B cell (primary cell): Measurements from ENCODE around the gene CHAC1. TPM values are rescaled to one million over a fixed set of nuclear protein-coding genes. Genes with fewer than 3 reads are reported as not detected.

Experiments used
- ATAC-seq: fragments of 200-7000 bp; cut with Tn5 transposase; one replicate; pipeline ENCODE4 v1.10.0; 2021; ENCODE audit warnings: low read depth, mild to moderate bottlenecking, moderate number of reproducible peaks, moderate library complexity
- CTCF ChIA-PET: fragments of 350-600 bp; sonication (Branson Sonifier 250); formaldehyde crosslinking; loops from one replicate; lab custom pipeline; 2021; ENCODE audit warnings: antibody characterized with exemption, inconsistent platforms; lab: Charles Lee
- POLR2A ChIA-PET: fragments of 350-600 bp; sonication (Branson Sonifier 250); formaldehyde crosslinking; loops from one replicate; lab custom pipeline; 2021; ENCODE audit warnings: antibody characterized with exemption; lab: Charles Lee
- DNase-seq: peaks from one replicate; pipeline ENCODE4 v3.0.0; 2013
- H2AFZ ChIP-seq: 2 replicates; pipeline ENCODE4 v1.6.1; 2012; ENCODE audit warnings: mild to moderate bottlenecking, low read depth, low read length; ENCODE audit not compliant: insufficient read depth, poor library complexity, severe bottlenecking
- H3K27ac ChIP-seq, 2 donors: 1 replicate in 1 of 2; 2 replicates in 1 of 2; pipeline ENCODE4 v1.5.1; 2012 to 2013; ENCODE audit warnings: low read length in 2 of 2, mild to moderate bottlenecking in 2 of 2, moderate library complexity in 1 of 2
- H3K27me3 ChIP-seq, 4 experiments: fragments of 200-600 bp in 1 of 4; sonication (generic) in 1 of 4; replicated peaks in 1 of 4; 1 replicate in 2 of 4; 2 replicates in 2 of 4; pipeline versions ENCODE4 v1.6.1 to v1.7.0; 2013 to 2016; ENCODE audit warnings: low read length in 3 of 4, mild to moderate bottlenecking in 2 of 4, mixed read lengths in 1 of 4, moderate library complexity in 1 of 4; ENCODE audit not compliant: insufficient read depth in 4 of 4, control insufficient read depth in 3 of 4; ENCODE audit errors: control extremely low read depth in 1 of 4
- H3K36me3 ChIP-seq, 2 experiments: replicated peaks in 1 of 2; 1 replicate in 1 of 2; 2 replicates in 1 of 2; pipeline versions ENCODE4 v1.6.1 to v1.7.1; 2013; ENCODE audit warnings: low read length in 1 of 2; ENCODE audit not compliant: insufficient read depth in 2 of 2, control insufficient read depth in 1 of 2; ENCODE audit errors: control extremely low read depth in 1 of 2, extremely low read depth in 1 of 2
- H3K4me1 ChIP-seq, 2 donors: fragments of 200-600 bp in 1 of 2; sonication (generic) in 1 of 2; 1 replicate in 1 of 2; 2 replicates in 1 of 2; pipeline versions ENCODE4 v1.5.1 to v1.6.1; 2013 to 2017; ENCODE audit warnings: low read length in 2 of 2; ENCODE audit not compliant: control insufficient read depth in 2 of 2, insufficient read depth in 2 of 2
- H3K4me2 ChIP-seq: replicated peaks from 2 replicates; pipeline ENCODE3; 2012; ENCODE audit warnings: mild to moderate bottlenecking, low read depth, low read length; ENCODE audit not compliant: poor library complexity, severe bottlenecking
- H3K4me3 ChIP-seq, 5 experiments: fragments of 200-600 bp in 1 of 5; sonication (generic) in 1 of 5; 1 replicate in 3 of 5; 2 replicates in 2 of 5; pipeline versions ENCODE4 v1.5.1 to v1.7.0; 2011 to 2016; ENCODE audit warnings: low read length in 4 of 5, mild to moderate bottlenecking in 4 of 5, low read depth in 2 of 5, control low read depth in 1 of 5, moderate library complexity in 1 of 5; ENCODE audit not compliant: insufficient read depth in 1 of 5; ENCODE audit errors: control extremely low read depth in 1 of 5, extremely low read depth in 1 of 5
- H3K79me2 ChIP-seq: fragments of 200-600 bp; sonication (generic); one replicate; pipeline ENCODE4 v1.6.0; 2016; ENCODE audit warnings: low read length; ENCODE audit not compliant: control insufficient read depth, insufficient read depth
- H3K9ac ChIP-seq: fragments of 200-600 bp; sonication (generic); 2 replicates; pipeline ENCODE4 v1.6.1; 2017; ENCODE audit warnings: mild to moderate bottlenecking, low read length, moderate library complexity
- H3K9me3 ChIP-seq, 3 donors: one replicate each; pipeline versions ENCODE4 v1.6.1 to v1.7.1; 2013; ENCODE audit warnings: low read length in 2 of 3; ENCODE audit not compliant: control insufficient read depth in 2 of 3, insufficient read depth in 1 of 3; ENCODE audit errors: control extremely low read depth in 1 of 3
- H4K20me1 ChIP-seq: 2 replicates; pipeline ENCODE4 v1.6.0; 2012; ENCODE audit warnings: mild to moderate bottlenecking, low read length; ENCODE audit not compliant: insufficient read depth, control insufficient read depth, poor library complexity, severe bottlenecking
- H3K27ac Mint-ChIP-seq: one replicate; pipeline ENCODE4 v1.8.0; 2021; ENCODE audit warnings: mixed read lengths
- H3K27me3 Mint-ChIP-seq: one replicate; pipeline ENCODE4 v1.8.0; 2021; ENCODE audit warnings: mixed read lengths
- H3K4me1 Mint-ChIP-seq: one replicate; pipeline ENCODE4 v1.8.0; 2021; ENCODE audit warnings: mixed read lengths
- H3K4me3 Mint-ChIP-seq: one replicate; pipeline ENCODE4 v1.8.0; 2021; ENCODE audit warnings: mixed read lengths
- H3K9me3 Mint-ChIP-seq: one replicate; pipeline ENCODE4 v1.8.0; 2022; ENCODE audit warnings: mixed read lengths; ENCODE audit not compliant: insufficient read depth
- CTCF ChIP-seq: fragments of 200-600 bp; IDR thresholded peaks from one replicate; pipeline ENCODE4 v1.8.0; 2022; ENCODE audit warnings: antibody characterized with exemption, mild to moderate bottlenecking
- EZH2 ChIP-seq: IDR thresholded peaks from 2 replicates; pipeline ENCODE4 v1.6.1; 2012; ENCODE audit warnings: borderline replicate concordance, low read depth, mild to moderate bottlenecking, moderate library complexity, low read length; ENCODE audit not compliant: insufficient read depth, poor library complexity, severe bottlenecking
- WGBS: methylation state at CpG from one replicate; pipeline ENCODE4 v1.1.5; 2013; ENCODE audit warnings: missing lambda C conversion rate; ENCODE audit not compliant: insufficient coverage; 5-methylcytosine and 5-hydroxymethylcytosine counted together
- intact Hi-C: fragments of 100-400 bp; cut with micrococcal nuclease; formaldehyde crosslinking; loops from one replicate; pipeline ENCODE4 v1.10.0; 2022
- polyA plus RNA-seq: library from polyadenylated mRNA; depleted of rRNA; stranded (reverse); fragments of >200 nt; gene quantifications from 2 replicates; pipeline ENCODE4 v1.2.3, GENCODE V29; 2012
- total RNA-seq, 2 donors: library from RNA; stranded (reverse); fragments of 120-200 nt in 1 of 2; gene quantifications; 1 replicate in 1 of 2; 2 replicates in 1 of 2; pipeline versions ENCODE4 v1.2.3 to v1.2.4, GENCODE V29; 2013 to 2022

Gene CHAC1
- total and polyA plus RNA-seq, 2 donors (not counting 1 experiment from before 2014, with no cell fraction given): 0.81 to 3.6 TPM

- Histone ChIP-seq H4K20me1 (no peaks in the 10 kb centered on the region), H3K4me2 (no peak overlapping the region), H3K79me2 (no peaks in the 10 kb centered on the region), H2AFZ (no peak overlapping the region), H3K27ac (no peak overlapping the region), H3K4me1 (peaks cover 7 to 16% of the 10 kb centered on the region in 2 donors), H3K27me3 (no peaks in the 10 kb centered on the region), H3K9ac (no peak overlapping the region), H3K9me3 (no peaks in the 10 kb centered on the region), H3K4me3 (no peak overlapping the region), H3K36me3 (no peaks in the 10 kb centered on the region)
- 100% methylated on average over 1 of the region's 2 CpGs for WGBS
- DNase-seq: no peak
- H3K27ac Mint-ChIP-seq: no peak overlapping the region
- no peaks in the 10 kb centered on the region for H3K27me3 Mint-ChIP-seq
- no peaks in the 10 kb centered on the region for H3K9me3 Mint-ChIP-seq
- peaks cover 13% of the 10 kb centered on the region for H3K4me1 Mint-ChIP-seq
- POLR2A ChIA-PET: interaction anchor here (0.6 kb wide), 1 partner anchor 378 kb away, joined by 3 read pairs; no protein-coding TSS in a partner anchor
- no peak for ATAC-seq
- CTCF ChIA-PET: interaction anchor here (0.5 to 9.5 kb wide), 5 partner anchors 9 to 109 kb away, joined by 3 to 176 read pairs (median 4); partner anchors contain the start of gene CHAC1
- TF ChIP-seq CTCF: no peak
- TF ChIP-seq EZH2: no peak
- intact Hi-C loops: no loop called here
- no peak overlapping the region for H3K4me3 Mint-ChIP-seq
Observed at GRCh38 chr15:40911693-40912092, 41.6 kb upstream of the CHAC1 start.

GRCh38 chr15:40912478-40912877 is 40.8 kb upstream of the CHAC1 start:
- peaks cover 3 to 8% of the 10 kb centered on the region in 2 donors for H3K4me1 ChIP-seq
- no peak overlapping the region for H3K27ac ChIP-seq
- POLR2A ChIA-PET: interaction anchor here (0.6 kb wide), 1 partner anchor 377 kb away, joined by 3 read pairs; no protein-coding TSS in a partner anchor

More at GRCh38 chr15:40912478-40912877, 40.8 kb upstream of the CHAC1 start:
- no peak overlapping the region for H3K9ac ChIP-seq
- no peaks in the 10 kb centered on the region for H3K36me3 ChIP-seq
- Mint-ChIP-seq H3K27ac (no peak overlapping the region), H3K4me3 (no peak overlapping the region), H3K27me3 (no peaks in the 10 kb centered on the region), H3K9me3 (no peaks in the 10 kb centered on the region), H3K4me1 (peaks cover 8% of the 10 kb centered on the region)
- no peaks in the 10 kb centered on the region for H3K27me3 ChIP-seq
- intact Hi-C loops: no loop called here
- no peaks in the 10 kb centered on the region for H3K79me2 ChIP-seq
- H3K9me3 ChIP-seq: no peaks in the 10 kb centered on the region
- H3K4me2 ChIP-seq: no peak overlapping the region
- TF ChIP-seq CTCF: no peak
- no peak for TF ChIP-seq EZH2
- no peaks in the 10 kb centered on the region for H4K20me1 ChIP-seq
- ATAC-seq (no peak), DNase-seq (no peak)
- H2AFZ ChIP-seq: no peak overlapping the region
- no peak overlapping the region for H3K4me3 ChIP-seq
- CTCF ChIA-PET: interaction anchor here (2.8 kb wide), 1 partner anchor 29 kb away, joined by 18 read pairs; no protein-coding TSS in a partner anchor
- WGBS: 69% methylated on average over 5 of the region's 6 CpGs
